HG03432 (cell line): Measurements from ENCODE around the gene POLR3A.

Experiments used
- ATAC-seq: cut with Tn5 transposase; IDR thresholded peaks from one replicate; pipeline ENCODE4 v1.9.1; 2021; ENCODE audit warnings: mild to moderate bottlenecking, moderate library complexity; ENCODE audit not compliant: unreplicated experiment

POLR3A gene

GRCh38 chr10:77959887-77960455 is 69.3 kb downstream of the POLR3A start:
- ATAC-seq = no peak

GRCh38 chr10:77959384-77959783 is 69.9 kb downstream of the POLR3A start:
- no peak for ATAC-seq

- ATAC-seq = no peak
These were observed 74.2 kb downstream of the POLR3A start for GRCh38 chr10:77955136-77955535.

- no peak for ATAC-seq
These were observed 80.1 kb downstream of the POLR3A start for GRCh38 chr10:77949167-77949566.

GRCh38 chr10:77946084-77946483 is 83.2 kb downstream of the POLR3A start:
- ATAC-seq = no peak

GRCh38 chr10:77944519-77944918 is 84.8 kb downstream of the POLR3A start:
- no peak for ATAC-seq

GRCh38 chr10:77943121-77943901 is 86.0 kb downstream of the POLR3A start:
- no peak for ATAC-seq

- ATAC-seq = no peak
These were observed 87.5 kb downstream of the POLR3A start for GRCh38 chr10:77941790-77942189.

GRCh38 chr10:77940627-77941026 is 88.7 kb downstream of the POLR3A start:
- no peak for ATAC-seq

GRCh38 chr10:77940225-77940624 is 89.1 kb downstream of the POLR3A start:
- no peak for ATAC-seq

- no peak for ATAC-seq
These were observed 89.7 kb downstream of the POLR3A start for GRCh38 chr10:77939561-77940001.

GRCh38 chr10:77936697-77937567 is 92.4 kb downstream of the POLR3A start:
- ATAC-seq = no peak

GRCh38 chr10:77932016-77932715 is 97.1 kb downstream of the POLR3A start:
- no peak for ATAC-seq

GRCh38 chr10:77927402-77928246 is 101.7 kb downstream of the POLR3A start:
- ATAC-seq = no peak

GRCh38 chr10:77926566-77927401 is 102.5 kb downstream of the POLR3A start, which contains the start of gene DLG5:
DLG5 (minus strand) TSS chr10:77926755; CDS start chr10:77926520, 235 bp downstream.
- ATAC-seq = peak; percentile 70

- ATAC-seq = peak; percentile 56
These were observed 103.3 kb downstream of the POLR3A start for GRCh38 chr10:77925795-77926565.

- ATAC-seq = no peak
These were observed 103.9 kb downstream of the POLR3A start for GRCh38 chr10:77925410-77925794.

GRCh38 chr10:77922566-77923179 is 106.6 kb downstream of the POLR3A start:
- ATAC-seq = no peak
